ENCODE measurements around the gene ARFGAP2.

The ARFGAP2 gene

GRCh38 chr11:47172740-47173336 is 3.8 kb downstream of the ARFGAP2 start:
- no peak overlapping the region for H3K4me3 ChIP-seq
- in situ Hi-C loops (cut with MboI; ENCODE audit: low sequenced_read_pairs): no loop called here
- no peak for DNase-seq (ENCODE audit: low spot score in 2 of 2)
- H3K4me1 ChIP-seq: peaks cover 9% of the 10 kb centered on the region; the same call in 1 of the 2 replicates
- H3K9me3 ChIP-seq: no peaks in the 10 kb centered on the region
- peaks cover 73% of the 10 kb centered on the region for H3K36me3 ChIP-seq (replicated peaks)
- no peaks in the 10 kb centered on the region for H3K27me3 ChIP-seq (ENCODE audit: low read depth)

GRCh38 chr11:47171856-47172255 is 4.8 kb downstream of the ARFGAP2 start:
- peaks cover 80% of the 10 kb centered on the region for H3K36me3 ChIP-seq (replicated peaks)
- no peaks in the 10 kb centered on the region for H3K27me3 ChIP-seq (ENCODE audit: low read depth)
- no peak overlapping the region for H3K4me3 ChIP-seq
- in situ Hi-C loops (cut with MboI; ENCODE audit: low sequenced_read_pairs): no loop called here
- DNase-seq (ENCODE audit: low spot score in 2 of 2): no peak
- peaks cover 2% of the 10 kb centered on the region; the same call in 1 of the 2 replicates for H3K4me1 ChIP-seq
- no peaks in the 10 kb centered on the region for H3K9me3 ChIP-seq

- in situ Hi-C loops (cut with MboI; ENCODE audit: low sequenced_read_pairs): no loop called here
- H3K9me3 ChIP-seq: no peaks in the 10 kb centered on the region
- no peaks in the 10 kb centered on the region for H3K27me3 ChIP-seq (ENCODE audit: low read depth)
- H3K36me3 ChIP-seq (replicated peaks): peaks cover 83% of the 10 kb centered on the region
- DNase-seq (ENCODE audit: low spot score in 2 of 2): no peak
- peaks cover 2% of the 10 kb centered on the region; the same call in 1 of the 2 replicates for H3K4me1 ChIP-seq
- no peak overlapping the region for H3K4me3 ChIP-seq
These were observed 5.4 kb downstream of the ARFGAP2 start for GRCh38 chr11:47171061-47171838.

GRCh38 chr11:47166368-47166767 is 10.3 kb downstream of the ARFGAP2 start:
- Histone ChIP-seq H3K36me3 (replicated peaks) (peaks cover 78% of the 10 kb centered on the region), H3K4me1 (no peaks in the 10 kb centered on the region)
- in situ Hi-C loops (cut with MboI; ENCODE audit: low sequenced_read_pairs): no loop called here

GRCh38 chr11:47165253-47165840 is 11.3 kb downstream of the ARFGAP2 start:
- Histone ChIP-seq H3K4me1 (no peaks in the 10 kb centered on the region), H3K4me3 (no peak overlapping the region), H3K27me3 (ENCODE audit: low read depth) (no peaks in the 10 kb centered on the region), H3K36me3 (replicated peaks) (peaks cover 73% of the 10 kb centered on the region), H3K9me3 (no peaks in the 10 kb centered on the region)
- in situ Hi-C loops (cut with MboI; ENCODE audit: low sequenced_read_pairs): no loop called here
- no peak for DNase-seq (ENCODE audit: low spot score in 2 of 2)

More at GRCh38 chr11:47166368-47166767, 10.3 kb downstream of the ARFGAP2 start:
- H3K4me3 ChIP-seq: no peak overlapping the region
- H3K27me3 ChIP-seq (ENCODE audit: low read depth): no peaks in the 10 kb centered on the region
- no peak for DNase-seq (ENCODE audit: low spot score in 2 of 2)
- H3K9me3 ChIP-seq: no peaks in the 10 kb centered on the region

- in situ Hi-C loops (cut with MboI; ENCODE audit: low sequenced_read_pairs): loop anchor here (5.0 kb wide), 1 partner anchor 277 kb away; no protein-coding TSS in a partner anchor
- no peak for DNase-seq (ENCODE audit: low spot score in 2 of 2)
- Histone ChIP-seq H3K4me1 (no peaks in the 10 kb centered on the region), H3K9me3 (no peaks in the 10 kb centered on the region), H3K36me3 (replicated peaks) (peaks cover 65% of the 10 kb centered on the region), H3K4me3 (no peak overlapping the region), H3K27me3 (ENCODE audit: low read depth) (no peaks in the 10 kb centered on the region)
These were observed 12.4 kb downstream of the ARFGAP2 start for GRCh38 chr11:47164321-47164720.

GRCh38 chr11:47163898-47164297 is 12.8 kb downstream of the ARFGAP2 start:
- Histone ChIP-seq H3K27me3 (ENCODE audit: low read depth) (no peaks in the 10 kb centered on the region), H3K36me3 (replicated peaks) (peaks cover 65% of the 10 kb centered on the region), H3K4me1 (no peaks in the 10 kb centered on the region), H3K9me3 (no peaks in the 10 kb centered on the region), H3K4me3 (no peak overlapping the region)
- in situ Hi-C loops (cut with MboI; ENCODE audit: low sequenced_read_pairs): loop anchor here (5.0 kb wide), 1 partner anchor 277 kb away; no protein-coding TSS in a partner anchor
- DNase-seq (ENCODE audit: low spot score in 2 of 2): no peak

- in situ Hi-C loops (cut with MboI; ENCODE audit: low sequenced_read_pairs): loop anchor here (5.0 kb wide), 1 partner anchor 276 kb away; no protein-coding TSS in a partner anchor
- Histone ChIP-seq H3K36me3 (replicated peaks) (peaks cover 58% of the 10 kb centered on the region), H3K9me3 (no peaks in the 10 kb centered on the region), H3K27me3 (ENCODE audit: low read depth) (no peaks in the 10 kb centered on the region), H3K4me3 (no peak overlapping the region), H3K4me1 (no peaks in the 10 kb centered on the region)
- no peak for DNase-seq (ENCODE audit: low spot score in 2 of 2)
These were observed 13.5 kb downstream of the ARFGAP2 start for GRCh38 chr11:47163193-47163592.

- peaks cover 53% of the 10 kb centered on the region for H3K36me3 ChIP-seq (replicated peaks)
- no peaks in the 10 kb centered on the region for H3K9me3 ChIP-seq
- no peaks in the 10 kb centered on the region for H3K4me1 ChIP-seq
- H3K4me3 ChIP-seq: no peak overlapping the region
- no peaks in the 10 kb centered on the region for H3K27me3 ChIP-seq (ENCODE audit: low read depth)
- no peak for DNase-seq (ENCODE audit: low spot score in 2 of 2)
- in situ Hi-C loops (cut with MboI; ENCODE audit: low sequenced_read_pairs): loop anchor here (5.0 kb wide), 1 partner anchor 275 kb away; no protein-coding TSS in a partner anchor
These were observed 14.3 kb downstream of the ARFGAP2 start for GRCh38 chr11:47162426-47162825.

- DNase-seq (ENCODE audit: low spot score in 2 of 2): no peak
- Histone ChIP-seq H3K4me3 (no peak overlapping the region), H3K36me3 (replicated peaks) (peaks cover 48% of the 10 kb centered on the region), H3K4me1 (no peaks in the 10 kb centered on the region), H3K27me3 (ENCODE audit: low read depth) (no peaks in the 10 kb centered on the region), H3K9me3 (no peaks in the 10 kb centered on the region)
- in situ Hi-C loops (cut with MboI; ENCODE audit: low sequenced_read_pairs): loop anchor here (5.0 kb wide), 1 partner anchor 275 kb away; no protein-coding TSS in a partner anchor
These were observed 14.8 kb downstream of the ARFGAP2 start for GRCh38 chr11:47161890-47162289.

GRCh38 chr11:47161134-47161854 is 15.4 kb downstream of the ARFGAP2 start:
- Histone ChIP-seq H3K4me3 (no peak overlapping the region), H3K4me1 (no peaks in the 10 kb centered on the region), H3K9me3 (no peaks in the 10 kb centered on the region), H3K27me3 (ENCODE audit: low read depth) (no peaks in the 10 kb centered on the region), H3K36me3 (replicated peaks) (peaks cover 42% of the 10 kb centered on the region)
- in situ Hi-C loops (cut with MboI; ENCODE audit: low sequenced_read_pairs): loop anchor here (5.0 kb wide), 1 partner anchor 274 kb away; no protein-coding TSS in a partner anchor
- DNase-seq (ENCODE audit: low spot score in 2 of 2): peak; percentile 57 to 81

- Histone ChIP-seq H3K27me3 (ENCODE audit: low read depth) (no peaks in the 10 kb centered on the region), H3K4me3 (no peak overlapping the region), H3K4me1 (no peaks in the 10 kb centered on the region), H3K36me3 (replicated peaks) (peaks cover 36% of the 10 kb centered on the region), H3K9me3 (no peaks in the 10 kb centered on the region)
- no peak for DNase-seq (ENCODE audit: low spot score in 2 of 2)
- in situ Hi-C loops (cut with MboI; ENCODE audit: low sequenced_read_pairs): loop anchor here (5.0 kb wide), 1 partner anchor 273 kb away; no protein-coding TSS in a partner anchor
These were observed 15.9 kb downstream of the ARFGAP2 start for GRCh38 chr11:47160753-47161133.

- Histone ChIP-seq H3K4me3 (no peak overlapping the region), H3K9me3 (no peaks in the 10 kb centered on the region), H3K4me1 (no peaks in the 10 kb centered on the region), H3K36me3 (replicated peaks) (peaks cover 13% of the 10 kb centered on the region; the same call in 1 of the 2 replicates), H3K27me3 (ENCODE audit: low read depth) (no peaks in the 10 kb centered on the region)
- in situ Hi-C loops (cut with MboI; ENCODE audit: low sequenced_read_pairs): loop anchor here (10.0 kb wide), 1 partner anchor 243 kb away; the partner anchor contains the start of gene LRP4
- DNase-seq (ENCODE audit: low spot score in 2 of 2): no peak
These were observed 18.4 kb downstream of the ARFGAP2 start for GRCh38 chr11:47158242-47158641.
